ENCODE data around the gene MIEF2.

DNA sequence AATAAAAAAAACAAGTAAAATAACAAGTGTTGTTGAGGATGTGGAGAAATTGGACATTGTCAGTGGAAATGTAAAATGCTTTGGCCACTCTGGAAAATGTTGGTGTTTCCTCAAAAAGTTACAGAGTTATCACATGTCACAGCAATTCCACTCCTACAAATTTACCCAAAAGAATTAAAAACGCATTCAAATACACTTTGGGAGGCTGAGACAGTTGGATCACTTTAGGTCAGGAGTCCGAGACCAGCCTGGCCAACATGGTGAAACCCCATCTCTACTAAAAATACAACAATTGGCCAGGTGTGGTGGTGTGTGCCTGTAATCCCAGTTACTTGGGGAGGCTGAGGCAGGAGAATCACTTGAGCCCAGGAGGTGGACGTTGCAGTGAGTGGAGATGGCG is 48.7 kb downstream of the MIEF2 start:
- TF ChIP-seq, protein P1, sequence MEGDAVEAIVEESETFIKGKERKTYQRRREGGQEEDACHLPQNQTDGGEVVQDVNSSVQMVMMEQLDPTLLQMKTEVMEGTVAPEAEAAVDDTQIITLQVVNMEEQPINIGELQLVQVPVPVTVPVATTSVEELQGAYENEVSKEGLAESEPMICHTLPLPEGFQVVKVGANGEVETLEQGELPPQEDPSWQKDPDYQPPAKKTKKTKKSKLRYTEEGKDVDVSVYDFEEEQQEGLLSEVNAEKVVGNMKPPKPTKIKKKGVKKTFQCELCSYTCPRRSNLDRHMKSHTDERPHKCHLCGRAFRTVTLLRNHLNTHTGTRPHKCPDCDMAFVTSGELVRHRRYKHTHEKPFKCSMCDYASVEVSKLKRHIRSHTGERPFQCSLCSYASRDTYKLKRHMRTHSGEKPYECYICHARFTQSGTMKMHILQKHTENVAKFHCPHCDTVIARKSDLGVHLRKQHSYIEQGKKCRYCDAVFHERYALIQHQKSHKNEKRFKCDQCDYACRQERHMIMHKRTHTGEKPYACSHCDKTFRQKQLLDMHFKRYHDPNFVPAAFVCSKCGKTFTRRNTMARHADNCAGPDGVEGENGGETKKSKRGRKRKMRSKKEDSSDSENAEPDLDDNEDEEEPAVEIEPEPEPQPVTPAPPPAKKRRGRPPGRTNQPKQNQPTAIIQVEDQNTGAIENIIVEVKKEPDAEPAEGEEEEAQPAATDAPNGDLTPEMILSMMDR (IDR thresholded peaks at IDR 0.05) = no peak
- no peak for TF ChIP-seq POLR2AphosphoS5 (IDR thresholded peaks at IDR 0.05)
- no peak for TF ChIP-seq POLR2A (IDR thresholded peaks at IDR 0.05)
- TF ChIP-seq EP300 (IDR thresholded peaks at IDR 0.05) = no peak
